Measurements from ENCODE around the gene VRK3.
"Not testable (repeated sequence)": the region's sequence is repeated elsewhere in the genome, so short reads cannot be mapped to it uniquely, and the experiment has no call there.

DNA sequence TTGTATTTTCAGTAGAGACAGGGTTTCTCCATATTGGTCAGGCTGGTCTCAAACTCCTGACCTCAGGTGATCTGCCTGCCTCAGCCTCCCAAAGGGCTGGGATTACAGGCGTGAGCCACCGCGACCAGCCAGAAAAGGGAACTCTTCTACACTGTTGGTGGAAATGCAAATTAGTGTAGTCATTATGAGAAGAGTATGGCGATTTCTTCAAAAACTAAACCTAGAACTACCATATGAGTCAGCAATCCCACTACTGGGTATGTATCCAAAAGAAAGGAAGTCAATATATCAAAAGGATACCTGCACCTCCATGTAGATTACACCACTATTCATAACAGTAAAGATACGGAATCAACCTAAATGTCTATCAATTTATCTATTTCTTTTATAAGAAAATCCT, 80.6 kb downstream of the VRK3 start:
- TF ChIP-seq, protein P1, sequence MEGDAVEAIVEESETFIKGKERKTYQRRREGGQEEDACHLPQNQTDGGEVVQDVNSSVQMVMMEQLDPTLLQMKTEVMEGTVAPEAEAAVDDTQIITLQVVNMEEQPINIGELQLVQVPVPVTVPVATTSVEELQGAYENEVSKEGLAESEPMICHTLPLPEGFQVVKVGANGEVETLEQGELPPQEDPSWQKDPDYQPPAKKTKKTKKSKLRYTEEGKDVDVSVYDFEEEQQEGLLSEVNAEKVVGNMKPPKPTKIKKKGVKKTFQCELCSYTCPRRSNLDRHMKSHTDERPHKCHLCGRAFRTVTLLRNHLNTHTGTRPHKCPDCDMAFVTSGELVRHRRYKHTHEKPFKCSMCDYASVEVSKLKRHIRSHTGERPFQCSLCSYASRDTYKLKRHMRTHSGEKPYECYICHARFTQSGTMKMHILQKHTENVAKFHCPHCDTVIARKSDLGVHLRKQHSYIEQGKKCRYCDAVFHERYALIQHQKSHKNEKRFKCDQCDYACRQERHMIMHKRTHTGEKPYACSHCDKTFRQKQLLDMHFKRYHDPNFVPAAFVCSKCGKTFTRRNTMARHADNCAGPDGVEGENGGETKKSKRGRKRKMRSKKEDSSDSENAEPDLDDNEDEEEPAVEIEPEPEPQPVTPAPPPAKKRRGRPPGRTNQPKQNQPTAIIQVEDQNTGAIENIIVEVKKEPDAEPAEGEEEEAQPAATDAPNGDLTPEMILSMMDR (IDR thresholded peaks at IDR 0.05; ENCODE audit: extremely low read depth in 1 of 2, insufficient read depth in 1 of 2, low read depth in 1 of 2, low read length in 2 of 2), result not testable (repeated sequence)
- not testable (repeated sequence) for TF ChIP-seq JUN (IDR thresholded peaks at IDR 0.05; ENCODE audit: borderline replicate concordance, insufficient read depth, insufficient read length, low read depth); POLR2A (IDR thresholded peaks at IDR 0.05; ENCODE audit: low read depth, low read length); POLR2AphosphoS5 (IDR thresholded peaks at IDR 0.05; ENCODE audit: insufficient read depth, low read depth, low read length); EZH2 (IDR thresholded peaks at IDR 0.05; ENCODE audit: borderline replicate concordance, low read depth, low read length, severe bottlenecking); FOS (IDR thresholded peaks at IDR 0.05; ENCODE audit: borderline replicate concordance, insufficient read depth, low read length)

Measured in endothelial cell of umbilical vein (primary cell).